A673 (cell line): ENCODE measurements around the gene TMEM38A. TPM values are rescaled to one million over a fixed set of nuclear protein-coding genes. Genes with fewer than 3 reads are reported as not detected.

Experiments used
- BruUV-seq: library from RNA; stranded (reverse); fragments of 400-500 nt; replicated peaks from 2 replicates; lab custom pipeline; 2021; lab: Mats Ljungman, UMichigan
- CTCF ChIA-PET: fragments of 300-600 bp; sonication (Branson Sonifier 250); formaldehyde crosslinking; loops from one replicate; lab custom pipeline; 2022; ENCODE audit warnings: antibody characterized with exemption; lab: Charles Lee
- POLR2A ChIA-PET: fragments of 300-600 bp; sonication (Branson Sonifier 250); formaldehyde crosslinking; loops from one replicate; lab custom pipeline; 2022; ENCODE audit warnings: antibody characterized with exemption; ENCODE audit not compliant: low non-redundant PET; lab: Charles Lee
- DNase-seq: peaks from one replicate; pipeline ENCODE4 v3.0.0-alpha.2; 2015; ENCODE audit warnings: low spot score
- H3K27ac ChIP-seq: fragments of 200-600 bp; sonication (generic); 2 replicates; pipeline ENCODE4 v1.5.1; 2016; ENCODE audit warnings: mixed run types, low read depth, mild to moderate bottlenecking, mixed read lengths, antibody characterized with exemption, low read length; ENCODE audit not compliant: poor library complexity, severe bottlenecking
- H3K27me3 ChIP-seq: fragments of 200-600 bp; sonication (generic); replicated peaks from 2 replicates; pipeline ENCODE4 v1.6.1; 2017; ENCODE audit warnings: mixed run types, low read depth, mild to moderate bottlenecking, mixed read lengths, antibody characterized with exemption, low read length; ENCODE audit not compliant: insufficient read depth, poor library complexity
- H3K36me3 ChIP-seq: fragments of 200-600 bp; sonication (generic); 2 replicates; pipeline ENCODE4 v1.6.1; 2016; ENCODE audit warnings: mixed run types, mild to moderate bottlenecking, mixed read lengths, antibody characterized with exemption, low read length; ENCODE audit not compliant: insufficient read depth, poor library complexity, severe bottlenecking
- H3K4me1 ChIP-seq: fragments of 200-600 bp; sonication (generic); 2 replicates; pipeline ENCODE4 v1.6.1; 2017; ENCODE audit warnings: mixed run types, mild to moderate bottlenecking, mixed read lengths, antibody characterized with exemption, low read length; ENCODE audit not compliant: insufficient read depth, poor library complexity, severe bottlenecking
- H3K4me3 ChIP-seq: fragments of 200-600 bp; sonication (generic); 2 replicates; pipeline ENCODE4 v1.5.1; 2016; ENCODE audit warnings: low read depth, mixed run types, mild to moderate bottlenecking, mixed read lengths, low read length; ENCODE audit not compliant: poor library complexity, severe bottlenecking
- H3K9me3 ChIP-seq: fragments of 200-600 bp; sonication (generic); 2 replicates; pipeline ENCODE4 v1.6.1; 2016; ENCODE audit warnings: mixed run types, low read depth, mild to moderate bottlenecking, mixed read lengths, antibody characterized with exemption, low read length; ENCODE audit not compliant: poor library complexity, severe bottlenecking
- CTCF ChIP-seq: fragments of 300-800, 200-600 bp; sonication (generic); conservative IDR thresholded peaks from 2 replicates; pipeline ENCODE4 v1.5.1; 2017; ENCODE audit warnings: low read depth, mild to moderate bottlenecking, antibody characterized with exemption, low read length, moderate library complexity, mixed read lengths
- EZH2 ChIP-seq: fragments of 200-600 bp; sonication (generic); IDR thresholded peaks from 2 replicates; pipeline ENCODE4 v1.6.1; 2017; ENCODE audit warnings: borderline replicate concordance, low read depth, mild to moderate bottlenecking, mixed read lengths, antibody characterized with exemption, low read length; ENCODE audit not compliant: poor library complexity, severe bottlenecking
- intact Hi-C: fragments of 100-400 bp; cut with micrococcal nuclease; formaldehyde crosslinking; loops from one replicate; pipeline ENCODE4 v1.10.0; 2022; ENCODE audit not compliant: unreplicated experiment
- total RNA-seq: library from RNA; stranded (reverse); gene quantifications from 2 replicates; pipeline ENCODE4 v1.2.3, GENCODE V29; 2021

TMEM38A gene
- total RNA-seq, 1 experiment from 2014 or later, result 8.3 TPM

DNA sequence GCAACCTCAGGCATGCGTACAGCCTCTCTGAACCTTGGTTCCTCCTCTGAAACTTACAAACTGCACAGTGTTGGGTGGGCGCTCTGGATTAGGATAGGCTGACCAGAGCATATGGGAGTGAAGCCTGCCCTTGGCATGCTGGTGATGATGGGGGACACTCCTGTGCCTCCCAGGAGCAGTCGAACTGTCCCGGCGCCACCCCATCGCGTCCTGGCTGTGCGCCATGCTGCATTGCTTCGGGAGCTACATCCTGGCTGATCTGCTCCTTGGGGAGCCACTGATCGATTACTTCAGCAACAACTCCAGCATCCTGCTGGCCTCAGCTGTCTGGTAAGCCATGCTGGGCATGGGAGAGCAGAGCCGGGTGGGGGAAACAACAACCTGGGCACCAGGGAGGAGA lies 18.9 kb downstream of the TMEM38A start:
- no peaks in the 10 kb centered on the region for H3K27me3 ChIP-seq
- intact Hi-C loops, result no loop called here
- TF ChIP-seq EZH2, result no peak
- H3K9me3 ChIP-seq, result no peaks in the 10 kb centered on the region
- peaks cover 14% of the 10 kb centered on the region for H3K36me3 ChIP-seq
- no peak overlapping the region for H3K27ac ChIP-seq
- no peak overlapping the region for H3K4me3 ChIP-seq
- CTCF ChIA-PET, result no interaction called here
- BruUV-seq, result no TSS peak
- no peaks in the 10 kb centered on the region for H3K4me1 ChIP-seq
- POLR2A ChIA-PET, result no interaction called here
- DNase-seq, result no peak

GRCh38 chr19:16682539-16682938 lies 21.6 kb downstream of the TMEM38A start:
- Histone ChIP-seq H3K27ac (no peak overlapping the region), H3K4me1 (no peaks in the 10 kb centered on the region), H3K9me3 (no peaks in the 10 kb centered on the region), H3K4me3 (no peak overlapping the region), H3K27me3 (no peaks in the 10 kb centered on the region), H3K36me3 (peaks cover 14% of the 10 kb centered on the region)
- DNase-seq, result no peak
- POLR2A ChIA-PET, result no interaction called here
- CTCF ChIA-PET, result no interaction called here
- intact Hi-C loops, result no loop called here
- BruUV-seq, result no TSS peak
- no peak for TF ChIP-seq EZH2
- TF ChIP-seq CTCF, result no peak

GRCh38 chr19:16684216-16684615 lies 23.3 kb downstream of the TMEM38A start:
- TF ChIP-seq CTCF (no peak), EZH2 (no peak)
- BruUV-seq, result no TSS peak
- no peaks in the 10 kb centered on the region for H3K9me3 ChIP-seq
- H3K27me3 ChIP-seq, result no peaks in the 10 kb centered on the region
- H3K27ac ChIP-seq, result no peak overlapping the region
- no peak overlapping the region for H3K4me3 ChIP-seq
- ChIA-PET CTCF (interaction anchor here (0.7 kb wide), 1 partner anchor 11 kb away, joined by 3 read pairs; no protein-coding TSS in a partner anchor), POLR2A (interaction anchor here (0.6 kb wide), 1 partner anchor 190 kb away, joined by 5 read pairs; no protein-coding TSS in a partner anchor)
- intact Hi-C loops, result no loop called here
- no peak for DNase-seq
- H3K36me3 ChIP-seq, result peaks cover 14% of the 10 kb centered on the region
- H3K4me1 ChIP-seq, result no peaks in the 10 kb centered on the region

DNA sequence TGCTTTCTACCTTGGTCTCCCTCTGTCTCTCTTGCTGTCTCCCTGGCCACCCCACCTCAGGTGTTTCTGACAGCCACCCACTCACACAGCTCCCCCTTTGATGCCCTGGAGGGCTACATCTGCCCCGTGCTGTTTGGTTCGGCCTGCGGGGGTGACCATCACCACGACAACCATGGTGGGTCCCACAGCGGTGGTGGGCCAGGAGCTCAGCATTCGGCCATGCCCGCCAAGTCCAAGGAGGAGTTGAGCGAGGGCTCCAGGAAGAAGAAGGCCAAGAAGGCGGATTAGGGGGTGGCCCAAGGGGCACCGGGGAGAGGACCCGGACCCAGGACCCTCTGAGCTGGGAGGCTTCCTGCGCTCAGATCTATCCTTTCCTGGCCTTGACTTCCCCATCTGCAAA lies 27.1 kb downstream of the TMEM38A start:
- Histone ChIP-seq H3K4me3 (no peak overlapping the region), H3K36me3 (no peaks in the 10 kb centered on the region), H3K4me1 (no peaks in the 10 kb centered on the region), H3K27ac (no peak overlapping the region), H3K9me3 (no peaks in the 10 kb centered on the region), H3K27me3 (no peaks in the 10 kb centered on the region)
- CTCF ChIA-PET, result no interaction called here
- TF ChIP-seq EZH2 (no peak), CTCF (no peak)
- POLR2A ChIA-PET, result no interaction called here
- BruUV-seq, result no TSS peak
- DNase-seq, result no peak
- intact Hi-C loops, result no loop called here
